Measurements from ENCODE around the gene UTS2R.
"Not testable (repeated sequence)": the region's sequence is repeated elsewhere in the genome, so short reads cannot be mapped to it uniquely, and the experiment has no call there.

The UTS2R gene

DNA sequence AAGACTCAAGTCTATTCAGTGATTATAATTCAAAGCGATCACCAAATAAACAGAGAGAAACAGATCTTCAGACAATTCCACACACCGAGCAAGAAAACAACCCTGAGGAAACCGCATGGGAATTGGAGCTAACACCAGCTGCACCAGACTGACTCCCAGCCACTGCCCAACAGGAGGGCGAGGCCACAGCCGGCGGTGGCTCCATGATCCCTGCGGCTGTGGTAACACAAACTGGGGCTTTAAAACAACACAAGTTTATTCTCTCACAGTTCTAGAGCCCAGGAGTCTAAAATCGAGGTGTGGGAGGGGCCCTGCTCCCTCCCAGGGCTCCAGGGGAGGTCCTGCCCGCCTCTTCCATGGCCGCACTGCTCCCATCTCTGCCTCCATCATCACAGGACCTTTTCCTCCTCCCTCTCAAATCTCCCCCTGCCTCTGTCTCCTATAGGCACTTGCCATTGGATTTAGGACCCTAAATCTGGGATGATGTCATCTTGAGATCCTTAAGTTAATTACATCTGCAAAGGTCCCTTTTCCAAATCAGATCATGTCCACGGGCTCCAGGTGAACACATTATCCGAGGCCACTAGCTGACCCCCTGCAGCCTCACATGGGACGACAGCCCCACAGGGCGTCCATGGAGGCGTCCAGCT, 36.8 kb downstream of the UTS2R start:
- DNase-seq (ENCODE audit: low read depth in 2 of 2) = no peak

DNA sequence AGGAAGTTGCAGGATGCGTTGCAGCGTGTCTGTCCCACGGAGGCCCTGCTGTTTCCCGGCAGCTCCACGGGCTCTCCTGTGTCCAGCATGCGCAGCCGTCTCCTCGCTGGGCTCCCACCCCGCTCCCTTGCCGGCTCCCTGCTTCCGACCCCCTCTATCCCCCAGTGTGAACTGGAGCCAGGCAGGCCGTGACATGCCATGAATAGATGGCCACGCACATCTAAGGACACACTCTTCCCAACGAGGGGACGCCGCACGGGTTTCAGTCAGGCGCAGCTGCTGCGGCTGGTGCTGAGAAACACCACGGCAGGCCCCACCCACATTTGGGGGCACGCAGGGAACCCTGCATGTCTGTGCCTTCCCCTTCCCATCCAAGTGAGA, 37.4 kb downstream of the UTS2R start:
- no peak for DNase-seq (ENCODE audit: low read depth in 2 of 2)

- DNase-seq (ENCODE audit: low read depth in 2 of 2) = no peak
These were observed 38.6 kb downstream of the UTS2R start for GRCh38 chr17:82410014-82410716.

- no peak for DNase-seq (ENCODE audit: low read depth in 2 of 2)
These were observed 40.0 kb downstream of the UTS2R start for GRCh38 chr17:82411396-82412053.

DNA sequence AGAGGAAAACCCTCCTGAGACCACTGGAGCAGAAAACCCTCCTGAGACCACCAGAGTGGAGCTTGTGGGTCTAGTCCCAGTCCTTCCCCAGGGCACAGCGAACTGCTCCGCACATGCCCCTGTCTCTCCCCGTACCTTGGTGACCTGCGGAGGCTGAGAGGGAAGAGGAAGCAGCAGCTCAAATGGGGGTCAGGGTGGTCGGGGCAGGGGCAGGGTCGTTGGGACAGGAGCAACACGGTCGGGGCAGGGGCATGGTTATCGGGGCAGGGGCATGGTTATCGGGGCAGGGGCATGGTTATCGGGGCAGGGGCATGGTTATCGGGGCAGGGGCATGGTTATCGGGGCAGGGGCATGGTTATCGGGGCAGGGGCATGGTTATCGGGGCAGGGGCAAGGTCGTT, 40.5 kb downstream of the UTS2R start:
- DNase-seq (ENCODE audit: low read depth in 2 of 2) = not testable (repeated sequence)

DNA sequence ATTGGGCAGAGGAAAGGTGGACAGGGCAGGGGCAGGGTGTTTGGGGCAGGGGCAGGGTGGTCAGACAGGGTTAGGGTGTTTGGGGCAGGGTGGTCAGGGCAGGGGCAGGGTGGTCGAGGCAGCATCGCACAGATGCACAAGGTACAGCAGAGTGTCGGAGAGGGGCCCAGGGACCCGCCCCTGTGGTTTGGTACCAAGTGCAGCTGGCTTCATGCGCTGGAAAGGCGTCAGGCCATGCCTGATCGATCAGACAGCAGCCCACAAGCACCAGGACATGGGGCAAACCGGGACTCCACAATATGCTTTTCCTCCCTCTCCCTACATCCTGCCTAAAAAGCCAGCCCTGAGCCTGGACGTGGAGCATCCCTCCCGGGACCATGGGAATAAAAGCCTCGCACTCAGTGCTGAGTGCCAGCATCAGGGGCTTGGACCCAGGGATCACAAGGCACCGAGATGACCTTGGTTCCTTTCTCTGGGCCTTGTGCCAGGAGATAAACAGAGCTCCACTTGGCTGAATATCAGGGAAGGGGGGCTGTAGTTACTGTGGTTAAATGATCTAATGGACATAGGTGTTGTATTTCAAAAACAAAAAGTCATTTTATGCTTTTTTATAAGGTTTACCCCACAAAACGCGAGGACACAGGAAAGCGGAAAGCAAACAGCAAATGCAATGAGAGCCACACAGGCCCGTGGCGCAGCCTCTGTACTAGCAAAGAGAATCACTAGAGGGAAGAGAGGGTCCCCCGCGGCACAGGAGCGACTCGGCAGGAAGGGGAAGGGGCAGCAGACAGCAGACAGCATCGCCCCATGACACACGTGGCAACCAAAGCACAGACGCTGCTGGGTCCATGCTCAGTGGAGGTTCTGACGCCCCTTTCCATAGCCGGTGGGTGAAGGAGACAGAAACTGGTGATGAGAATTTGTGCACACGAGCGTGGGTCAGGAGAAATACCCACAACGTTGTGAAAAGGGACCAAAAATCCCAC, 41.3 kb downstream of the UTS2R start:
- no peak for DNase-seq (ENCODE audit: low read depth in 2 of 2)

GRCh38 chr17:82414548-82415281, 43.1 kb downstream of the UTS2R start:
- DNase-seq (ENCODE audit: low read depth in 2 of 2) = no peak

GRCh38 chr17:82415336-82415735, 43.8 kb downstream of the UTS2R start:
- no peak for DNase-seq (ENCODE audit: low read depth in 2 of 2)

DNA sequence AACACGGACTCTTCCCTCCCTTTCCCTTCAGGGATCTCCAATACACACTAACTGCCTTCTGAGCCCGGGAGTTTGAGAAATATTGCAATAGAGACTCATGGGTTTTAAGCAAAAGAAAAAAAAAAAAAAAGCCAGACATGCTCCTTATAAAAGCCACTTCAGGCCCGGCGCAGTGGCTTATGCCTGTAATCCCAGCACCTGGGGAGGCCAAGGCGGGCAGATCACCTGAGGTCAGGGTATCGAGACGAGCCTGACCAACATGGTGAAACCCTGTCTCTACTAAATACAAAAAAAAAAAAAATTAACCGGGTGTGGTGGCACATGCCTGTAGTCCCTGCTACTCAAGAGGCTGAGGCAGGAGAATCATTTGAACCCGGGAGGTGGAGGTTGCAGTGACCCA, 44.2 kb downstream of the UTS2R start:
- DNase-seq (ENCODE audit: low read depth in 2 of 2) = no peak

DNA sequence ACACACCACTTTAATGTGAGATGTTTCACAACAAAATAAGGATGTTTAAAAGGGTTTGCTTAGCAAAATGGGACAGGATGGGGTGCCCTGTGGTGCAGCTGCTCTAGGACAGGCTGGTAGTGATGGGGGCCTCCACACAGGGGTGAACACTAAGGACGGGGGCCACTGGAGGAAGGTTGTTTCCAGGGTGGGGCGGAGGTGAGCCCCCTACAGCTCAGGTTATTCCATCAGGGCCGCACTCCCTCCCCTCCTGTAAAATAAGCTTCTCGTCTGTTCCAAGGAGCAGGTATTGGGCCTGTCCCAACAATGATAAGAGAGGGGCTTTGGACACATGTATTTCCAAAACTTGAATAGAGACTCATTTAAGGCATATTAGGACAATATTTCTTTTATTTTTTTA, 44.7 kb downstream of the UTS2R start:
- no peak for DNase-seq (ENCODE audit: low read depth in 2 of 2)

GRCh38 chr17:82416771-82417170, 45.2 kb downstream of the UTS2R start:
- no peak for DNase-seq (ENCODE audit: low read depth in 2 of 2)

DNA sequence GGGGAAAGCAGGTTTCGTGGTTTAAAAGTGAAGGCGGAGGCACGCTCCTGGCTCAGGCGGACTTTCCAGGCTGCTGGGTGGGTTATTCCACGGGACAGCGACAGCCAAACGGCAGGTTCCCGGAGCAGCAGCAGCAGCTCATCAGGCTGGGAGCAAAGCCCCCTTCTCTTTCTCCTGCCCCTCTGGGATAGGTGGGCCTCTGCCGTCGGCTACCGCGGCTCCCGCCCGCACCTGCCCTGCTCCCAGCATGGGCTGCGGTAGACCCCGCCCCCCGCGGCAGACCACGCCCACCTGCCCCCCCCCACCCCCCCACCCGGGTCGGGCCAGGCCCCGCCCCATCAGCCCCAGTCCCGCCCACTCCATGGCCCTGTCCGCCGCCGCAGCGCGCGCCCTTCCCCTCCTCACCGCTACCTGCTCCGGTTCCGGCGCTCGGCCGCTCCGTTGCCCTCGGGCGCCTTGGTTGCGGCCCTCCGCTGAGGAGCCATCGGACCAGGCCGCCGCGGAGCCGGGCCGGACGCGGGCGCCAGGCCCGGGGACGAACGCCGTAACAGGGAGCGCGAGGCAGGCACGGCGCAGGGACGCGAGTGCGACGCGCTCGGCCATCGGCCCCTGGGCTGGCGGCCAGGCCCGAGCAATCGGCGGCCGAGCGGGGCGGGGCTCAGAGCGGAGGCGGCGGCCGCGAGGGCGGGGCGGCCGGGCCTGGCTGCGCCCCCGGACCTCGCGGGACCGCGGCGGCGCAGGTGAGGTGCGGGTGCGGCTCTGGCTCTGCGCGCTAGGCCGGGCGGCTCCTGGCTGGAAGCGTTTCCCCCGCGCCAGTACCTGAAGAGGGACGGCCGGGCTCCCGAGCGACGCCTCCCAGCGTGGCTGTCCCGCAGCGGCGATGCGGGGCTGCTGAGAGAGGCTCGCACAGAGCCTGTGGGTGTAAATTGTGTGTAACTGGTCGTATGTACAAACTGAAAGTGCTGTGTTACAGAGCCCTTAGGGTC, 46.7 kb downstream of the UTS2R start, which contains the start of the genes HEXD and OGFOD3:
HEXD (plus strand) TSS at position 347 of the 986 bp plus-strand sequence. CDS start 1,453 bp downstream, outside the sequence.
OGFOD3 (minus strand) TSS at position 586 of the 986 bp plus-strand sequence; CDS start at position 485, 101 bp downstream.
- DNase-seq (ENCODE audit: low read depth in 2 of 2) = peak; percentile 37 to 55

- no peak for DNase-seq (ENCODE audit: low read depth in 2 of 2)
These were observed 48.0 kb downstream of the UTS2R start for GRCh38 chr17:82419540-82419939.

- no peak for DNase-seq (ENCODE audit: low read depth in 2 of 2)
These were observed 52.7 kb downstream of the UTS2R start for GRCh38 chr17:82424001-82424862.

DNA sequence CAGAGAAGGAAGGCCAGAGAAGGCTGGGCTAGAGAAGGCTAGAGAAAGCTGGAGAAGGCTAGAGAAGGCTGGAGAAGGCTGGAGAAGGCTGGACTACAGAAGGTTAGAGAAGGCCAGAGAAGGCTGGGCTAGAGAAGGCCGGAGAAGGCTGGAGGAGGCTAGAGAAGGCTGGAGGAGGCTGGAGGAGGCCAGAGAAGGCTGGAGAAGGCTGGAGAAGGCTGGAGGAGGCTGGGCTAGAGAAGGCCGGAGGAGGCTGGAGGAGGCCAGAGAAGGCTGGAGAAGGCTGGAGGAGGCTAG, 53.2 kb downstream of the UTS2R start:
- no peak for DNase-seq (ENCODE audit: low read depth in 2 of 2)
